Bronchial smooth muscle cell (primary cell): ENCODE data around the gene NCOA7. TPM values are rescaled to one million over a fixed set of nuclear protein-coding genes. Genes with fewer than 3 reads are reported as not detected.

Source experiments
- total RNA-seq: library from RNA; depleted of rRNA; stranded (reverse); fragments of >200 nt; gene quantifications from 2 replicates; pipeline ENCODE4 v1.2.1, GENCODE V29; 2014

NCOA7 gene
- total RNA-seq: 49.2 and 58.8 TPM in 2 replicates

DNA sequence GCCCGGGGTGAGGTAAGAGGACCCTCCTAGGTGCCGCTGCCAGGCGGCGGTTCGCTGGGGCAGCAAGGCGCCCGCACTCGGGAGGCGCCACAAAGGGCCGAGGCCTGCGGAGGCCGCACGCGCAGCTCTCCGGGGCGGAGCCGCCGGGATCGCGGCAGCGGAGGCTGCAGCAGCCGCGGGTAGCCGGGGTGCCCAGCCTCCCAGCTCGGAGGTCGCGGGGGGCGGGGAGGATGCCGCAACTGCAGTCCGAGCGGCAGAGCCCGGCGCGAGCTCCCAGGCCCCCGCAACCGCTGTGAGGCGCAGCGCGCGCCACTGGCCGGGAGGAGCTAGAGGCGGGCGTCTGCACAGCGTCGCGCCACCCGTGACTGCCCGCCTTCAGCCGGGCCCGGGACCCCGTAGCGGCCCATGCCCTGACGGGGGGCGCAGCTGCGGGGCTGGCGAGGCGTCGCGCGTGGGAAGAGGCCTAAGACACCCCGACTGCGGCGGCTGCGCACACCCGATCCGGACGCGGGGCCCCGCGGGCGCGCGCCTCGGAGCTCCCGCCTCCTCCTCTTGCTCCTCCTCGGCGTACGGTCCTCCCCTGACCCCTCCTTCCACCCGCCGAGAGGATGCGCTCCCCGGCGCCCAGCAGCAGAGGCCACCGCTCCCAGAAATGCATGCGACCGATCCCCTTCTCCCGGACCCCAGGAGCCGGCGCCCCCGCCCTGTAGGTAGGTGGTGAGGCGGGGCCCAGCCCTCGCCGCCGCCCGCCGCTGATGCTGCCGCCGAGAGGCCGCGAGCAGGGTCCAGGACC lies at the start of gene NCOA7:
NCOA7 (plus strand) TSS at position 603 of the 793 bp plus-strand sequence. CDS start 24,395 bp downstream, outside the sequence.

GRCh38 chr6:125749173-125749864 lies 41.4 kb upstream of the NCOA7 start, which contains the start of gene HEY2:
Gene HEY2 (plus strand): TSS chr6:125749632. CDS start chr6:125749777, 145 bp downstream.

GRCh38 chr6:125956506-125957390 lies 166.0 kb downstream of the NCOA7 start, which contains the start of gene HINT3:
Gene HINT3 (plus strand): TSS chr6:125956770. CDS start chr6:125956978, 208 bp downstream.

Other genes with a start within 250 kb of the NCOA7 start
- gene HEY2, start 41.3 kb upstream of the NCOA7 start, total RNA-seq: not detected in 2 replicates
- gene HINT3, start 165.8 kb downstream of the NCOA7 start, total RNA-seq: 8.4 and 18.1 TPM in 2 replicates
- 14.0 and 22.7 TPM in 2 replicates for gene TRMT11, start 195.6 kb downstream of the NCOA7 start, total RNA-seq